HepG2 (cell line): ENCODE results near the gene OR13J1.

Source experiments
- GTF2F1 ChIP-seq: fragments of 150-350 bp; IDR thresholded peaks from 2 replicates; pipeline ENCODE4 v1.6.1; 2014; ENCODE audit warnings: low read length
- KDM5A ChIP-seq: fragments of 200-600 bp; sonication (generic); IDR thresholded peaks from 2 replicates; pipeline ENCODE4 v1.7.0; 2018; ENCODE audit warnings: antibody characterized with exemption, mild to moderate bottlenecking, low read length, borderline replicate concordance
- ZNF326 ChIP-seq: sonication (generic); formaldehyde crosslinking; IDR thresholded peaks from 2 replicates; pipeline ENCODE4 v1.4.0; 2020; ENCODE audit warnings: missing genetic modification reagents, borderline replicate concordance
- TF ChIP-seq, protein P1 (sequence below): sonication (generic); formaldehyde crosslinking; IDR thresholded peaks from 2 replicates; pipeline ENCODE4 v1.4.0; 2020; ENCODE audit warnings: missing genetic modification reagents, borderline replicate concordance

DNA sequence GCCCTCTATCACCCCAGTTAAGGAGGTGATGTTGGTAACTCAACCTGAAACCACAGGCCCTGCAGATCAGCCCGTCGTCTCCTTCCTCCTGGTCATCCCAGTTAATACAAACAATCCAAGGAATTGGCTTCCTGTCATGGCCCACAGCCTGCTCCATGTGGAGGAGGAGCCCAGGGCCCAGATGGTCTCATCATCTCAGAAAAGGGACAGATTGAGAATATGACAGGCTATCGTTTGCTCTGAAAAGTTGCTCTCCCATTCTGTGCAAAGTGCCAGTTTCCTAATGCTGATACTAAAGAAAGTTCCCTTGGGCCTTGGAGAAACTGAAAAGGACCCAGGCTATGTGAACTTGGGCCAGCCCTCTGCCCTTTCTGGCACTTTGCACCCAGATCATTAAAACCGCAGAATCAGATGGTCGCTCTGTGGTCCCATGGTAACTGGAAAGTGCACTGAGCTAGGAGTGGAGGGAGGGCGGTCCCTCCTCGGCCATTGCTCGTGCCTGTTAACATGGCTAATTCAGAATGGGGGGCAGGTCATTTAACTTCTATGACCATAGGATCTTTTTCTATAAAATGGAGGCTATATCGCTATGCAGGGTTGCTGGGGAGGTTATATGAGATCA is 38.4 kb upstream of the OR13J1 start:
- TF ChIP-seq GTF2F1 (no peak), ZNF326 (CRISPR knock-in tag) (no peak), KDM5A (no peak)
- TF ChIP-seq, protein P1, sequence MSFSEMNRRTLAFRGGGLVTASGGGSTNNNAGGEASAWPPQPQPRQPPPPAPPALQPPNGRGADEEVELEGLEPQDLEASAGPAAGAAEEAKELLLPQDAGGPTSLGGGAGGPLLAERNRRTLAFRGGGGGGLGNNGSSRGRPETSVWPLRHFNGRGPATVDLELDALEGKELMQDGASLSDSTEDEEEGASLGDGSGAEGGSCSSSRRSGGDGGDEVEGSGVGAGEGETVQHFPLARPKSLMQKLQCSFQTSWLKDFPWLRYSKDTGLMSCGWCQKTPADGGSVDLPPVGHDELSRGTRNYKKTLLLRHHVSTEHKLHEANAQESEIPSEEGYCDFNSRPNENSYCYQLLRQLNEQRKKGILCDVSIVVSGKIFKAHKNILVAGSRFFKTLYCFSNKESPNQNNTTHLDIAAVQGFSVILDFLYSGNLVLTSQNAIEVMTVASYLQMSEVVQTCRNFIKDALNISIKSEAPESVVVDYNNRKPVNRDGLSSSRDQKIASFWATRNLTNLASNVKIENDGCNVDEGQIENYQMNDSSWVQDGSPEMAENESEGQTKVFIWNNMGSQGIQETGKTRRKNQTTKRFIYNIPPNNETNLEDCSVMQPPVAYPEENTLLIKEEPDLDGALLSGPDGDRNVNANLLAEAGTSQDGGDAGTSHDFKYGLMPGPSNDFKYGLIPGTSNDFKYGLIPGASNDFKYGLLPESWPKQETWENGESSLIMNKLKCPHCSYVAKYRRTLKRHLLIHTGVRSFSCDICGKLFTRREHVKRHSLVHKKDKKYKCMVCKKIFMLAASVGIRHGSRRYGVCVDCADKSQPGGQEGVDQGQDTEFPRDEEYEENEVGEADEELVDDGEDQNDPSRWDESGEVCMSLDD (CRISPR knock-in tag): no peak
